Glutamatergic neuron (in vitro differentiated cells): Measurements from ENCODE around the gene MED10. TPM values are rescaled to one million over a fixed set of nuclear protein-coding genes. Genes with fewer than 3 reads are reported as not detected.

Experiments used
- DNase-seq: peaks from one replicate; pipeline ENCODE4 v3.0.0; 2022
- H3K27ac Mint-ChIP-seq: one replicate; pipeline ENCODE4 v1.8.0; 2020; ENCODE audit warnings: mild to moderate bottlenecking, mixed read lengths, inconsistent platforms; ENCODE audit not compliant: unreplicated experiment
- H3K27me3 Mint-ChIP-seq: one replicate; pipeline ENCODE4 v1.8.0; 2020; ENCODE audit warnings: mild to moderate bottlenecking, moderate library complexity, mixed read lengths, inconsistent platforms; ENCODE audit not compliant: unreplicated experiment
- H3K36me3 Mint-ChIP-seq: one replicate; pipeline ENCODE4 v1.8.0; 2020; ENCODE audit warnings: mild to moderate bottlenecking, mixed read lengths, inconsistent platforms; ENCODE audit not compliant: unreplicated experiment
- H3K4me1 Mint-ChIP-seq: one replicate; pipeline ENCODE4 v1.8.0; 2020; ENCODE audit warnings: mild to moderate bottlenecking, low read depth, mixed read lengths, inconsistent platforms; ENCODE audit not compliant: unreplicated experiment
- H3K4me3 Mint-ChIP-seq: one replicate; pipeline ENCODE4 v1.8.0; 2020; ENCODE audit warnings: mild to moderate bottlenecking, mixed read lengths, inconsistent platforms; ENCODE audit not compliant: unreplicated experiment
- H3K9me3 Mint-ChIP-seq: one replicate; pipeline ENCODE4 v1.8.0; 2020; ENCODE audit warnings: mild to moderate bottlenecking, moderate library complexity, mixed read lengths, inconsistent platforms; ENCODE audit not compliant: unreplicated experiment
- CTCF ChIP-seq: fragments of 200-600 bp; sonication (generic); IDR thresholded peaks from one replicate; pipeline ENCODE4 v1.5.0; 2021; ENCODE audit not compliant: partially characterized antibody, unreplicated experiment
- total RNA-seq: library from RNA; stranded (reverse); fragmentation: NEBNext Ultra II Directional; extraction: Animal tissue kit (Norgen Biotek cat#: 25700); gene quantifications from one replicate; pipeline ENCODE4 v1.2.1, GENCODE V29; 2021; ENCODE audit not compliant: unreplicated experiment

Gene MED10
- total RNA-seq, 1 donor from 2014 or later, result 28.4 TPM

GRCh38 chr5:6350277-6351090 lies 27.9 kb downstream of the MED10 start:
- peaks cover 2% of the 10 kb centered on the region for H3K9me3 Mint-ChIP-seq
- no peak overlapping the region for H3K27ac Mint-ChIP-seq
- no peaks in the 10 kb centered on the region for H3K4me1 Mint-ChIP-seq
- TF ChIP-seq CTCF, result no peak
- peaks cover 22% of the 10 kb centered on the region for H3K36me3 Mint-ChIP-seq
- H3K4me3 Mint-ChIP-seq, result no peak overlapping the region
- no peak for DNase-seq
- H3K27me3 Mint-ChIP-seq, result peaks cover 5% of the 10 kb centered on the region

GRCh38 chr5:6349387-6349786 lies 29.0 kb downstream of the MED10 start:
- H3K27ac Mint-ChIP-seq, result no peak overlapping the region
- no peak overlapping the region for H3K4me3 Mint-ChIP-seq
- TF ChIP-seq CTCF, result no peak
- peaks cover 22% of the 10 kb centered on the region for H3K36me3 Mint-ChIP-seq
- H3K4me1 Mint-ChIP-seq, result no peaks in the 10 kb centered on the region
- H3K9me3 Mint-ChIP-seq, result peaks cover 2% of the 10 kb centered on the region
- H3K27me3 Mint-ChIP-seq, result peaks cover 5% of the 10 kb centered on the region
- no peak for DNase-seq

GRCh38 chr5:6348476-6349000 lies 29.8 kb downstream of the MED10 start:
- H3K4me1 Mint-ChIP-seq, result no peaks in the 10 kb centered on the region
- H3K9me3 Mint-ChIP-seq, result peaks cover 2% of the 10 kb centered on the region
- no peak for DNase-seq
- no peak overlapping the region for H3K27ac Mint-ChIP-seq
- no peak for TF ChIP-seq CTCF
- H3K4me3 Mint-ChIP-seq, result peak overlapping the region; percentile 38
- peaks cover 22% of the 10 kb centered on the region for H3K36me3 Mint-ChIP-seq
- peaks cover 5% of the 10 kb centered on the region for H3K27me3 Mint-ChIP-seq

GRCh38 chr5:6347673-6348072 lies 30.7 kb downstream of the MED10 start:
- Mint-ChIP-seq H3K27ac (no peak overlapping the region), H3K4me3 (no peak overlapping the region), H3K36me3 (peaks cover 15% of the 10 kb centered on the region), H3K27me3 (peaks cover 5% of the 10 kb centered on the region), H3K4me1 (no peaks in the 10 kb centered on the region), H3K9me3 (peaks cover 2% of the 10 kb centered on the region)
- DNase-seq, result no peak
- no peak for TF ChIP-seq CTCF

GRCh38 chr5:6347165-6347564 lies 31.2 kb downstream of the MED10 start:
- Mint-ChIP-seq H3K36me3 (peaks cover 10% of the 10 kb centered on the region), H3K9me3 (peaks cover 2% of the 10 kb centered on the region), H3K4me1 (no peaks in the 10 kb centered on the region), H3K27me3 (peaks cover 5% of the 10 kb centered on the region), H3K27ac (no peak overlapping the region), H3K4me3 (no peak overlapping the region)
- no peak for DNase-seq
- TF ChIP-seq CTCF, result no peak
